DMS53 treated with DMSO at 0.1 percent for 48 hours (cell line): ENCODE results near the gene PTPRS.

ENCODE experiments used
- DNase-seq: peaks from one replicate; lab custom pipeline; 2025; ENCODE audit not compliant: unreplicated experiment; lab: John Stamatoyannopoulos, UW

PTPRS gene

DNA sequence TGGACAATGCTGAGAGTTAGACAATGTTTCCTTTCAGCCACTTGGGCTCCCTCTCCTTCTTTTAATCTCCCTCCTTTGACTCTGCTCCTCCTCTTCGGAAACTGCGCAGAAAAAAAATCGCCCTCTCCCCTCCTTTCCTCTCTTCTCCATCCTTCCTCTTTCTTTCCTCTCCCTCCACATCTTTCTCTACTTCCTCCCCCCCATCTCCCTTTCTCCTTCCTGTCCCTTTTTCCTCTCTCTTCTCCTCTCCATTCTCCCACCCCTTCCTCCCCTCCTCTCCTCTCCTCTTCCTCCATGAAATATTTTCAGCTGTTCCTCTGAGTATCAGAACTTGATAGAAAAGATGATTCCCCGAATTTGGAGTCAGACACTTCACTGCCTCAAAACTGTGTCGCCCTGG, 15.1 kb upstream of the PTPRS start:
- no peak for DNase-seq

DNA sequence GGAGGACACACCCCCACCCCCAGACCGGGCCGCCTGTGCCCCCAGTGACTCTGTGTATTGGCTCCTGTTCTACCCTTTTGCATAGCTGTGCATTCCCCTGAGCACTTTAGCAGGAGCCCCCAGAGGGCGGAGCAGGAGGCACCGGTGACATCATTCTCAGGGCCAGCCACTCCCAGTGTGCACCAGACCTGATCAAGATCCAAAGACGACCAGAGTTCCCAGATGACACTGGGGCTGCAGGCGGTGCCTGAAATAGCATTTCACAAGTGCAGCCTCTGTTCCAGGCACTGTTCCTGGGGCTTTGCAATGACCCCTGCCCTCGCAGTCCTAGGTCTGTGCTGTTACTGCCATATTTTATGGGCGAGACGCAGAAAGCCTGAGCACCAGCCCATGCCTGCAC, 14.5 kb upstream of the PTPRS start:
- no peak for DNase-seq

DNA sequence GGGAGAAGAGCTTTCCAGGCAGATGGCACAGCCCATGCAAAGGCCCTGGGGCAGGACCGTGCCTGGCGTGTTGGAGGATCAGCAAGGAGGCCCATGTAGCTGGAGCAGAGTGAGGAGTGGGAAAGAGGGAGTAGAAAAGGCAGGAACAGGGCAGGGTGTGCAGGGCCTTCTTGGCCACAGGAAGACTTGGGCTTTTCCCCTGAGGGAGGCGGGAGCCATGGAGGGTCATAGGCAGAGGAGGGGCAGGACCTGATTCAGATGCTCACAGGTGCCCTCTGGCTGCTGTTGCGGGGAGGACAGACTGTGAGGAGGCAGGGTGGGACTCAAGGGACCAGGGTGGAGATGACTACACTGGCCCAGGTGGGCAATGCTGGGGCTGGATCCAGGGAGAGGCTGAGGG, 13.8 kb upstream of the PTPRS start:
- DNase-seq: no peak

- no peak for DNase-seq
Observed at GRCh38 chr19:5352229-5352763, 11.7 kb upstream of the PTPRS start.

GRCh38 chr19:5351731-5352228, 11.2 kb upstream of the PTPRS start:
- DNase-seq: no peak

- DNase-seq: no peak
Observed at GRCh38 chr19:5349041-5349440, 8.4 kb upstream of the PTPRS start.

DNA sequence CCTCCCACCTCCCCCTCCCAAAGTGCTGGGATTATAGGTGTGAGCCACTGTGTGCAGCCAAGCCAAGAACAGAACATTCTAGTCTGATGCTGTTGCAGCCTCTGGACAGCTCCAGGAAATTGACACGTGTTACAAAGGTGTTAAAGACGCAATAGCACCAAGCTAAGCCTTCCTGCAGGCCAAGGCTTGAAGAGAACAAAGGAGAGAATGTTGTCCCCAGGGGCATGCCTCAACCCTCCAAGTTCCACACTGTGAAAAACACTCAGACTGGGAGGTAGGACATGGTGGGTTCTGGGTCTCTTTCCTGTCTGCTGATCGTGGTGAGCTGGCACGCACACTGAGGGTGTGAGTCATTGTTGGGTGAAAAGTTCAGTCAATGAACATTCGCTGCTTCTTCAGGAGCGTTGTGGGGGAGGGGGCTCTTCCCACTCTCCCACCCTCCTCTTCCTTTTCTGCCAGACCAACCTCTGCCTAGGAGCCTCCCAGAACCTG, 5.3 kb upstream of the PTPRS start:
- DNase-seq: no peak

DNA sequence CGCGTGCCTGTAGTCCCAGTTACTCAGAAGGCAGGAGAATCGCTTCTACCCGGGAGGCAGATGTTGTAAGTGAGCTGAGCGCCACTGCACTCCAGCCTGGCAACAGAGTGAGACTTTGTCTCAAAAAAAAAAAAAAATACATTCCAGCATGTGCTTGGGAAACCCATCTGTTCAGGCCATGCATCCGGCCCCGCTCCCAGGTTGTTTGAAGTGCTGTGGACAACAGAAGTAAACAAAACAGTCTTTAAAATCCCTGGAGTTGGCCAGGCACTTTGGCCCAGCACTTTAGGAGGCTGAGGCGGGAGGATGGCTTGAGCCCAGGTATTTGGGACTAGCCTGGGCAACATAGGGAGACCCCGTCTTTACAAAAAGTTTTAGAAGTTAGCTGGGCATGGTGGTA, 3.2 kb upstream of the PTPRS start:
- no peak for DNase-seq

DNA sequence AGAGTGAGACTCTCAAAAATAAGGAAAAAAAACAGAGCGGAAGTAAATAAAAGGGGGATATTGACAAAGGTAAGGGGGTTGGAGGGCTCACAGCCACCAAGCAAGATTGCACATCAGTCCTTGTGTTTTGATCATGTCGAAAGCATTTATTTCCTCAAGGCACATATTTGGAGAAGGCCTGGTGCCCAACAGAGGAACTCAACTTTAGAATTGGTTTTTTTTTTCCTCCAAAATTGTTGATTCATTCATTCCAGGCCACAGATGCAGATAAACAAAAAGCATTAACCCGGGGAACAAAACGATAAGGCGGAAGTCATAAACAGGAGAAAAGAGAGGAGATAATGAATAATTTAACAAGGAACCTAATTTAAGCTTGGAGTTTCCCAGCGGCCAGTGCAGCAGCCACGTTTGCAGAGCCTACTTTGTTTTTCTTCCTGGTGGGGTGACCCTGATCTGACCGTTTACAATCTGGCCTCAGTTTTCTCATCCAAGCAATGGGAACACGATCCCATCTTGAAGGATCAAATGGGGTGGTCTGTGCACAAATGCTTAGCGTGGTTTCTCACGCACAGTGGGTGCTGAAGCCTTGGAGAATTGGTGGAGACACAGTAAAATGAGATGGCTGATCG, 2.1 kb upstream of the PTPRS start:
- DNase-seq: no peak

GRCh38 chr19:5341981-5342380, 1.4 kb upstream of the PTPRS start:
- no peak for DNase-seq

DNA sequence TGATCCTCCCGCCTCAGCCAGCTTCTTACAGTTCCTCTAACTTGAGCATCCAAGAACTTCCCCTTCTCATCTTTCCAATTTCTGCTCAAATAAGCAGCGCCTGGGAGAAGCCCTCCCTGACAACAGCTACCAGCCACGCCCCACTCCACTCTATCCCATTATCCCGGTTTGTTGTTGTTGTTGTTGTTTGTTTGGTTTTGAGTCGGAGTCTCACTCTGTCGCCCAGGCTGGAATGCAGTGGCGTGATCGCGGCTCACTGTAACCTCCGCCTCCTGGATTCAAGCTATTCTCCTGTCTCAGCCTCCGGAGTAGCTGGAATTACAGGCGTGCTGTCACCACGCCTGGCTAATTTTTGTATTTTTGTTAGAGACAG, 822 bp upstream of the PTPRS start:
- DNase-seq: no peak

- no peak for DNase-seq
Observed at GRCh38 chr19:5339950-5340636, 519 bp downstream of the PTPRS start.

DNA sequence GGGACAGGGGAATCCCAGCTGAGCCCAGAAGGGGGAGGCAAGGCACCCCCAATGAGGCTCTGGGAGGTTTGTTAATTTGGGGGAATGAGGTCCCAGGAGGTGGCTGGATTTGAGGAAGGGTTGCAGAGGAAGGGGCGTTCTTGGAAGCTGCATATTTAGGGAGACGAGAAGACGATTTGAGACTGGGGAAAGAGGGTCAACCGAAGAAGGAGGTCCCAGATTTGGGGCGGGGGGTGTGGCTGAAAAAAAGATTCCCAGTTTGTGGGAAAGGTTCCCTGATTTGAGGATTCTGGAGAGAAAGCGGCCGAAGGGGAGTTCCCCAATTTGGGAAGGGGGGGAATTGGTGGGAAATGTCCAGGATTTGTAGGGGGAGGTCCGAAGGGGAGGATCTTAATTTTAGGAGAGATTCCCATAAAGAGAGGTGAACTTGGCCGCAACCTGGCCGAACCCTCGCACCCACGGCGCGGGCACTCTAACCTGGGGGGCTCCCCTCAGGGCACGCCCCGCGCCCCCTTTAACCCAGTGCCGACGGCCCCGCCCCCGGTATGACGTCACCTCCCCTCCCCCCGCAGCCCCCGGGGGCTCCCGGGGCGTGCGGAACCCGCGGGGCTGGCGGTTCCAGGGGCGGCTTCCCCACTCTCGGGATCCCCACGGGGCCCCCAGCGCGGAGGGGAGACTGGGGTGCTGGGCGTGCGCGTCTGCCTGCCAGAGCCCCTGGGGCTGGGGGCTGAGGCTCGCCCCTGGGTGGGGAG, 1.2 kb downstream of the PTPRS start:
- no peak for DNase-seq

- no peak for DNase-seq
Observed at GRCh38 chr19:5338656-5339197, 1.9 kb downstream of the PTPRS start.

DNA sequence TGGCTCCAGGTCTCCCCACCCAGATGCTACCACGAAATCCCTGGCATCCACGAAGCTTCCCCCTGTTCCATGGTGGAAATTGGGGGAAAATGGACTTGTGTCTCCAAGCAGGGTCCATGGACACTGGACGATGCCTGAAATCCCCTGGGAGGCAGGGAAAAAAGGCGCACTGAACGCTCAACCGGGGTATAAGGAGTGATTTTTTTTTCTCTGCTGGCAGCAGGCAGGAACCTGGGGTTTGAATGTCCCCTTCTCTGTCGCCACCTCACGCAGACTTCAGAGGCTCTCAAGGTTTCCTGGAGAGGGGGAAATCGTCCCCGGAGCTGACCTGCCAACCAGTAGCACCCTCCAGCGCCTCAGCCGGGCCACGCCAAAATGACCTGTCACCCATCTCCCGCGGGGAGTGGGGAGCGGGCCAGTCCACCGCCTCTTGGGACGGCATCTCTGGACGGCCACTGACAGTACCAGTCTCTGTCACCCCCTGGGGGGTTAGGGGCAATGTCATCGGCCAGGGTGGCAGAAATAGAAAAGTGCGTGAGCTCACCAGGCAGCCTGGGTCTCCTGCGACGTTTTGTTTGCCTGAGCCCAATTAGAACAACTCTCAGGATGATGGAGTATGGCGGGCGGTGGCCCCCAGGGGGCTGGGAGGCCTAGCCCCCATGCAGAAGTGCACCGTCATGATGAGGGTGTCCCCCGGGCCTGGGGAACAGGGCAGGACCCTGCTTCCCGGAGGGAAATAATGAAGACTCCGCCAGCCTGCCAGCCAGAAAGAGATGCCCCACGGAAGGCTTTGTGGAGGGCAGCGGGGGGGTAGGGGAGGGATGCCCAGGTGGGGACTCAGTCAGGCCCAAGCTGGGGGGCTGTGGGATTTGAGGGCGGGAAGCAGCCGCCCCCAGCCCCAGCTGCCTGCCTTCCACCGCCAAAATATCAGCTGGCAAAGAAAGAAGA, 2.6 kb downstream of the PTPRS start:
- no peak for DNase-seq

GRCh38 chr19:5337126-5337525, 3.5 kb downstream of the PTPRS start:
- no peak for DNase-seq

GRCh38 chr19:5336195-5336965, 4.2 kb downstream of the PTPRS start:
- DNase-seq: no peak

DNA sequence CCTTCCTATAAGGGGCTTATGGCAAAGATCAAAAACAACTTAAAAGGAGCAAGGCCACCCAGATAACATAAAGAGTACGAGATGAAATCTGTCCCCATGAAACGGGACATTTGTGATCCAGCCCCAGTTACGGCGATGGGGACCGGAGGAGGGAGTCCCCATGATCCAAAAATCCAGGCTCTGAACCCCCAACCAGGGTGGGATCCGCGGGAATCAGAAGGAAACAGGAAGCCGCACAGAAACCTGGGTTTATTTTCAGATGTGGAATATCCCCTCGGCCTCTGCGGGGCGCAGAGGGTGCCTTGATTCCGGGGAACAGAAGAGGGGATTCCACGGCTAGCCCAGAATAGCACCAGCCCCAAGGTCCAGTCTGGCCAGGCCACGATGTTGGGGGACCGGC, 5.0 kb downstream of the PTPRS start:
- DNase-seq: no peak

GRCh38 chr19:5334824-5335500, 5.7 kb downstream of the PTPRS start:
- no peak for DNase-seq
